Hematopoietic multipotent progenitor cell (in vitro differentiated cells): Measurements from ENCODE around the gene MT1H. TPM values are rescaled to one million over a fixed set of nuclear protein-coding genes. Genes with fewer than 3 reads are reported as not detected.

Source experiments
- DNase-seq, 3 donors: peaks; one replicate each; pipeline ENCODE4 v3.0.0-alpha.2; 2011 to 2015; ENCODE audit warnings: low read depth in 2 of 3, low spot score in 2 of 3
- total RNA-seq: library from RNA; depleted of rRNA; stranded (reverse); fragments of >200 nt; gene quantifications from one replicate; pipeline ENCODE4 v1.2.3, GENCODE V29; 2012

MT1H gene
- total RNA-seq, 1 donor, result not detected

GRCh38 chr16:56682703-56683397, 13.2 kb downstream of the MT1H start:
- DNase-seq, result no peak

GRCh38 chr16:56683424-56684172, 14.0 kb downstream of the MT1H start:
- no peak for DNase-seq

- DNase-seq, result no peak
Measured at GRCh38 chr16:56684256-56684925, 14.8 kb downstream of the MT1H start.

- no peak for DNase-seq
Measured at GRCh38 chr16:56684926-56685590, 15.4 kb downstream of the MT1H start.

GRCh38 chr16:56686758-56687157, 17.1 kb downstream of the MT1H start:
- DNase-seq, result no peak

- DNase-seq, result no peak
Measured at GRCh38 chr16:56688762-56689161, 19.1 kb downstream of the MT1H start.

- no peak for DNase-seq
Measured at GRCh38 chr16:56689171-56689570, 19.6 kb downstream of the MT1H start.

- no peak for DNase-seq
Measured at GRCh38 chr16:56690420-56691122, 21.0 kb downstream of the MT1H start.

- DNase-seq, result no peak
Measured at GRCh38 chr16:56691885-56692284, 22.3 kb downstream of the MT1H start.

- no peak for DNase-seq
Measured at GRCh38 chr16:56695246-56695645, 25.6 kb downstream of the MT1H start.

GRCh38 chr16:56697456-56698155, 28.0 kb downstream of the MT1H start:
- no peak for DNase-seq

- DNase-seq, result no peak
Measured at GRCh38 chr16:56700195-56700594, 30.6 kb downstream of the MT1H start.

GRCh38 chr16:56700631-56701030, 31.0 kb downstream of the MT1H start:
- no peak for DNase-seq

GRCh38 chr16:56701534-56701933, 31.9 kb downstream of the MT1H start:
- DNase-seq, result no peak

GRCh38 chr16:56702836-56703235, 33.2 kb downstream of the MT1H start:
- no peak for DNase-seq

- DNase-seq, result no peak
Measured at GRCh38 chr16:56708525-56709442, 39.2 kb downstream of the MT1H start.

- DNase-seq, result no peak
Measured at GRCh38 chr16:56709443-56710040, 39.9 kb downstream of the MT1H start.

GRCh38 chr16:56710181-56710737, 40.6 kb downstream of the MT1H start:
- no peak for DNase-seq
